OCI-LY1 (cell line): ENCODE measurements around the gene JOSD2.

Source experiments
- CTCF ChIP-seq: fragments of 200-600 bp; sonication (generic), shearing (Covaris generic); IDR thresholded peaks from 2 replicates; pipeline ENCODE4 v1.5.1; 2017; ENCODE audit warnings: mild to moderate bottlenecking, antibody characterized with exemption, low read length, moderate library complexity, mixed read lengths
- EZH2 ChIP-seq: fragments of 200-600 bp; sonication (generic), shearing (Covaris generic); IDR thresholded peaks from 2 replicates; pipeline ENCODE4 v1.8.0; 2017; ENCODE audit warnings: borderline replicate concordance, mixed run types, mild to moderate bottlenecking, antibody characterized with exemption, low read length, moderate library complexity, mixed read lengths

DNA sequence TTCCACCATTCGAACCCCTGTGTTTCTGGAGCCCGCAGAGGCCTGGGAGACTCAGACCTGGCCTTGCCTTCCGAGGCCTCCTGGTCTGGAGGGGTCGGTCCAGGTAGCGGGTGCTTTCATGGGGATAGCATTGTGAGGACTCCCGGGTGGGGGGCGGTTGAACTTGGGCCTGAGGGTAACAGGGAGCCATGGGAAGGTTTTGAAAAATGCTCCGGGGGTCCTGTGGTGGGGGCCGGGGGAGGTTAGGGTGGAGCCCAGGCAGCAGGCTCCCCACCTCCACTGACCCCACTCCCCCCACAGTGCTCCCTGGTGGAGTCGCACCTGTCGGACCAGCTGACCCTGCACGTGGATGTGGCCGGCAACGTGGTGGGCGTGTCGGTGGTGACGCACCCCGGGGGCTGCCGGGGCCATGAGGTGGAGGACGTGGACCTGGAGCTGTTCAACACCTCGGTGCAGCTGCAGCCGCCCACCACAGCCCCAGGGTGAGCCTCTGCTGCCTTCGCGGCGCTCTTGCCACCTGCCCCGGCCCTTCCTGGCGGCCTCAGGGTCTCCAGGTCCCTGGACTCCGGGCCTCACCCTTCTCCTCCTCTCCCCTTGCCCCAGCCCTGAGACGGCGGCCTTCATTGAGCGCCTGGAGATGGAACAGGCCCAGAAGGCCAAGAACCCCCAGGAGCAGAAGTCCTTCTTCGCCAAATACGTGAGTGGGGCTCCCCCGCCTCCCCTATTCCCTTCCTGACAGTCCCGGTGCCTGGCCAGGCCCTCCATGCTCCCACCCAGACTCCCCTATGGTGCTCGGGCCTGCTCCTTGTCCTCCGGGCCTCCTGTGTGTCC is 30.5 kb downstream of the JOSD2 start:
- TF ChIP-seq EZH2 (no peak), CTCF (no peak)
